Prostate gland (tissue), 2 donors: ENCODE measurements around the gene ZKSCAN8.

ENCODE experiments used
- CTCF ChIP-seq, 4 experiments: fragments of 200-600 bp in 2 of 4; fragments of 450-650 bp in 2 of 4; sonication (generic) in 2 of 4; IDR thresholded peaks; 1 replicate in 3 of 4; 2 replicates in 1 of 4; pipeline ENCODE4 v1.5.1; 2016 to 2019; ENCODE audit warnings: antibody characterized with exemption in 4 of 4, mild to moderate bottlenecking in 2 of 4, moderate library complexity in 2 of 4
- POLR2A ChIP-seq: fragments of 450-650 bp; IDR thresholded peaks from one replicate; pipeline ENCODE4 v1.6.1; 2016; ENCODE audit warnings: antibody characterized with exemption, mild to moderate bottlenecking

GRCh38 chr6:28207510-28208110 lies 65.9 kb downstream of the ZKSCAN8 start:
- TF ChIP-seq CTCF (IDR thresholded peaks at IDR 0.05) (no peak), POLR2A (no peak)
